Mammary epithelial cell (primary cell): Measurements from ENCODE around the gene CCDC157.

Source experiments
- CTCF ChIP-seq, 2 donors: IDR thresholded peaks in 1 of 2; conservative IDR thresholded peaks in 1 of 2; 2 replicates each; pipeline ENCODE4 v1.5.1; 2011 to 2012; ENCODE audit warnings: inconsistent platforms in 2 of 2, low read length in 2 of 2, mild to moderate bottlenecking in 2 of 2, control low read depth in 1 of 2, low read depth in 1 of 2; ENCODE audit not compliant: insufficient read depth in 1 of 2; ENCODE audit errors: extremely low read depth in 1 of 2
- EZH2 ChIP-seq: IDR thresholded peaks from 2 replicates; pipeline ENCODE4 v1.6.1; 2012; ENCODE audit warnings: low read length, inconsistent platforms, borderline replicate concordance

GRCh38 chr22:30385942-30386341, 29.1 kb downstream of the CCDC157 start:
- TF ChIP-seq CTCF (conservative IDR thresholded peaks at IDR 0.05 in 1 of 2, IDR thresholded peaks at IDR 0.05 in 1 of 2; ENCODE audit: extremely low read depth in 1 of 2, insufficient read depth in 1 of 2, low read depth in 1 of 2, low read length in 2 of 2) = no peak
- TF ChIP-seq EZH2 = no peak
